Right lobe of liver (tissue), 4 donors: ENCODE measurements around the gene TENM3.

Source experiments
- CTCF ChIP-seq, 4 donors: fragments of 200-600 bp in 3 of 4; fragments of 450-650 bp in 1 of 4; IDR thresholded peaks; one replicate each; pipeline versions ENCODE4 v1.5.1 to v1.8.0; 2016 to 2022; ENCODE audit warnings: antibody characterized with exemption in 4 of 4, mild to moderate bottlenecking in 2 of 4
- POLR2A ChIP-seq: fragments of 450-650 bp; IDR thresholded peaks from one replicate; pipeline ENCODE4 v1.6.1; 2017; ENCODE audit warnings: antibody characterized with exemption, mild to moderate bottlenecking
- donor health status: DM: no; HTN: no; CAD: no.
- donor health status: DM: no; HTN: no; CAD: no.
- donor health status: DM: no; HTN: yes; CAD: no.

DNA sequence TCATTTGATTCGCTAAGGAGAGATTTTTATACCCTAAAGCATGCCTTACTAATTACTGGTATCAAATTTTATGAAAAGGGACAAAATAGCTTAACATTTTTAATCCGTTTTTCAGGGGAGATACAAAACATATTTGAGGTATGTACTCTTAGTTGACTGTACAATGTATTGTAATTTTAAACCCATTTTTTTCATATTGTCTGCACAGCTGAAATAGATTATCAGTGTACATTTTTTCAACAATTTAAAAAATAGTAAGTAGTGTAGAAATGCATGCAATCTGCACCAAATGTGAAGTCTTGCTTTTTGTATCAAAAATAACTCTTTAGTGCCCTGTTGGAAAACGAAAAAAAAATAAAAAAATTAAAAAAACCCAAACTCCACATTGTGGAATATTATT is 82.2 kb downstream of the TENM3 start:
- no peak for TF ChIP-seq CTCF (IDR thresholded peaks at IDR 0.05)
- no peak for TF ChIP-seq POLR2A
